Spleen (tissue), 11 donors: ENCODE measurements around the gene SERHL2. TPM values are rescaled to one million over a fixed set of nuclear protein-coding genes. Genes with fewer than 3 reads are reported as not detected.
A peak's percentile ranks its signal among the peaks of the same experiment; 100 is the strongest.
"Not testable (repeated sequence)": the region's sequence is repeated elsewhere in the genome, so short reads cannot be mapped to it uniquely, and the experiment has no call there.

Experiments used
- DNase-seq: peaks from one replicate; pipeline ENCODE4 v3.0.0-alpha.2; 2020
- H3K27ac ChIP-seq, 8 donors: fragments of 200-600 bp; sonication (generic) in 7 of 8; 1 replicate in 4 of 8; 2 replicates in 4 of 8; pipeline versions ENCODE4 v1.5.0 to v1.8.0; 2016 to 2021; ENCODE audit warnings: inconsistent platforms in 4 of 8, mild to moderate bottlenecking in 4 of 8, moderate library complexity in 1 of 8
- H3K27me3 ChIP-seq, 7 donors: fragments of 200-600 bp; sonication (generic) in 6 of 7; replicated peaks in 1 of 7; 1 replicate in 4 of 7; 2 replicates in 3 of 7; pipeline versions ENCODE4 v1.5.0 to v1.8.0; 2016 to 2021; ENCODE audit warnings: inconsistent platforms in 3 of 7, mild to moderate bottlenecking in 1 of 7
- H3K36me3 ChIP-seq, 6 donors: fragments of 200-600 bp; sonication (generic) in 5 of 6; 1 replicate in 4 of 6; 2 replicates in 2 of 6; pipeline versions ENCODE4 v1.5.0 to v1.8.0; 2016 to 2021; ENCODE audit warnings: inconsistent platforms in 2 of 6
- H3K4me1 ChIP-seq, 6 donors: fragments of 200-600 bp; sonication (generic) in 5 of 6; 1 replicate in 3 of 6; 2 replicates in 3 of 6; pipeline versions ENCODE4 v1.5.0 to v1.8.0; 2016 to 2021; ENCODE audit warnings: inconsistent platforms in 3 of 6
- H3K4me3 ChIP-seq, 8 donors: fragments of 200-600 bp; sonication (generic) in 7 of 8; 1 replicate in 4 of 8; 2 replicates in 4 of 8; pipeline versions ENCODE4 v1.5.0 to v1.8.0; 2016 to 2021; ENCODE audit warnings: inconsistent platforms in 4 of 8, mild to moderate bottlenecking in 4 of 8, moderate library complexity in 2 of 8
- H3K9me3 ChIP-seq, 8 donors: fragments of 200-600 bp; sonication (generic) in 7 of 8; 1 replicate in 4 of 8; 2 replicates in 4 of 8; pipeline versions ENCODE4 v1.5.0 to v1.8.0; 2016 to 2021; ENCODE audit warnings: inconsistent platforms in 4 of 8
- CTCF ChIP-seq, 11 experiments: fragments of 200-600 bp in 7 of 11; fragments of 450-650 bp in 4 of 11; sonication (generic) in 4 of 11; IDR thresholded peaks in 8 of 11; conservative IDR thresholded peaks in 3 of 11; 1 replicate in 7 of 11; 2 replicates in 4 of 11; pipeline versions ENCODE4 v1.4.0 to v1.8.0; 2016 to 2021; ENCODE audit warnings: antibody characterized with exemption in 11 of 11, inconsistent platforms in 4 of 11, mild to moderate bottlenecking in 1 of 11
- POLR2A ChIP-seq, 3 donors: fragments of 450-650 bp; IDR thresholded peaks; one replicate each; pipeline ENCODE4 v1.5.1; 2017; ENCODE audit warnings: antibody characterized with exemption in 3 of 3, mild to moderate bottlenecking in 1 of 3
- POLR2AphosphoS5 ChIP-seq, 3 donors: sonication (generic); formaldehyde crosslinking; IDR thresholded peaks; one replicate each; pipeline ENCODE4 v1.5.1; 2017; ENCODE audit warnings: antibody characterized with exemption in 3 of 3
- WGBS, 5 donors: extraction: QIAGEN DNeasy Blood & Tissue Kit in 3 of 5; methylation state at CpG; one replicate each; pipeline versions ENCODE4 v1.1.5 to v1.1.7; 2013 to 2018; 5-methylcytosine and 5-hydroxymethylcytosine counted together
- intact Hi-C: fragments of 100-400 bp; cut with DNase I; formaldehyde crosslinking; loops from one replicate; pipeline ENCODE4 v1.15.0; 2023; ENCODE audit warnings: low total_unique reads
- polyA plus RNA-seq, 3 donors: library from polyadenylated mRNA; stranded (reverse); fragments of 200-250 nt; gene quantifications; one replicate each; pipeline ENCODE4 v1.2.1, GENCODE V29; 2013
- total RNA-seq, 7 donors: library from RNA; depleted of rRNA in 3 of 7; stranded (reverse); fragments of >200 nt in 3 of 7; fragmentation: NEBNext Ultra II Directional in 4 of 7; extraction: Animal tissue kit (Norgen Biotek cat#: 25700) in 4 of 7; gene quantifications; one replicate each; pipeline versions ENCODE4 v1.1.0 to v1.2.1, GENCODE V29; 2016 to 2021
- donor health status: healthy with polysubstance abuse.
- donor health status: DM: no; HTN: no; CAD: no; lungs with moderate emphysema.
- donor health status: DM: no; HTN: no; CAD: no.
- donor health status: Bipolar disorder and iron deficiency.
- donor health status: healthy.
- donor health status: DM: no; HTN: no; CAD: no.
- donor health status: DM: yes; HTN: yes; CAD: no.

SERHL2 gene
- total and polyA plus RNA-seq, 10 donors = 1.7 to 4.1 (median 2.8) TPM

- DNase-seq = no peak
- H3K36me3 ChIP-seq = no peaks in the 10 kb centered on the region
- intact Hi-C loops = no loop called here
- TF ChIP-seq POLR2A (IDR thresholded peaks at IDR 0.05) (no peak), CTCF (IDR thresholded peaks at IDR 0.05 in 8 of 11, conservative IDR thresholded peaks at IDR 0.05 in 3 of 11) (no peak), POLR2AphosphoS5 (IDR thresholded peaks at IDR 0.05) (no peak)
- 88 to 92% (median 89%) methylated on average over 7 of the region's 7 CpGs for WGBS, 5 donors
- H3K9me3 ChIP-seq = no peaks in the 10 kb centered on the region
- no peak overlapping the region for H3K4me3 ChIP-seq
- H3K27me3 ChIP-seq = no peaks in the 10 kb centered on the region
- peaks cover 0 to 58% (median 27%) of the 10 kb centered on the region in 6 donors for H3K4me1 ChIP-seq
- H3K27ac ChIP-seq = peak overlapping the region in 2 of 8 donors; percentile 61 to 81
Measured at GRCh38 chr22:42536166-42536565, 17.6 kb upstream of the SERHL2 start.

- H3K9me3 ChIP-seq, DNase-seq, H3K4me3 ChIP-seq, H3K27me3 ChIP-seq, intact Hi-C loops, H3K36me3 ChIP-seq: not testable (repeated sequence)
- Histone ChIP-seq H3K27ac (peak overlapping the region in 6 of 8 donors; percentile 11 to 81 (median 60)), H3K4me1 (peaks cover 0 to 58% (median 27%) of the 10 kb centered on the region in 6 donors)
- WGBS, 5 donors = 73 to 90% (median 86%) methylated on average over 17 to 18 of the region's 18 CpGs
Measured at GRCh38 chr22:42536634-42537033, 17.1 kb upstream of the SERHL2 start.

GRCh38 chr22:42537199-42537831 is 16.4 kb upstream of the SERHL2 start:
- H3K36me3 ChIP-seq, H3K27me3 ChIP-seq, DNase-seq, H3K4me3 ChIP-seq, intact Hi-C loops, H3K9me3 ChIP-seq: not testable (repeated sequence)
- H3K4me1 ChIP-seq = peaks cover 0 to 58% (median 25%) of the 10 kb centered on the region in 6 donors
- WGBS, 5 donors = 55 to 70% (median 56%) methylated on average over 7 to 13 of the region's 14 CpGs
- H3K27ac ChIP-seq = peak overlapping the region in 6 of 8 donors; percentile 11 to 81 (median 60)

GRCh38 chr22:42539236-42539771 is 14.5 kb upstream of the SERHL2 start:
- Histone ChIP-seq H3K4me1 (peaks cover 0 to 38% (median 16%) of the 10 kb centered on the region in 6 donors), H3K27ac (peak overlapping the region in 5 of 8 donors; percentile 59 to 81 (median 73))
- H3K4me3 ChIP-seq, H3K27me3 ChIP-seq, intact Hi-C loops, H3K9me3 ChIP-seq, H3K36me3 ChIP-seq, DNase-seq: not testable (repeated sequence)
- peak in 2 of 3 donors; percentile 14 to 28 for TF ChIP-seq POLR2AphosphoS5 (IDR thresholded peaks at IDR 0.05)
- WGBS, 5 donors = 28 to 56% (median 40%) methylated on average over 7 to 10 of the region's 11 CpGs; no CpG with 5 or more reads in 1 of the 5 donors

- H3K27ac ChIP-seq = no peak overlapping the region
- no peaks in the 10 kb centered on the region for H3K27me3 ChIP-seq
- H3K36me3 ChIP-seq = no peaks in the 10 kb centered on the region
- H3K9me3 ChIP-seq = no peaks in the 10 kb centered on the region
- DNase-seq = no peak
- no peak overlapping the region for H3K4me3 ChIP-seq
- TF ChIP-seq CTCF (IDR thresholded peaks at IDR 0.05 in 8 of 11, conservative IDR thresholded peaks at IDR 0.05 in 3 of 11) = no peak
- TF ChIP-seq POLR2AphosphoS5 (IDR thresholded peaks at IDR 0.05) = no peak
- TF ChIP-seq POLR2A (IDR thresholded peaks at IDR 0.05) = no peak
- 25 to 54% (median 40%) methylated on average over 2 of the region's 2 CpGs for WGBS, 5 donors
- intact Hi-C loops = no loop called here
- peaks cover 0 to 10% (median 0%) of the 10 kb centered on the region in 6 donors for H3K4me1 ChIP-seq
Measured at GRCh38 chr22:42544686-42545085, 9.1 kb upstream of the SERHL2 start.
